GM23338 (cell line): ENCODE results near the gene ENDOV. TPM values are rescaled to one million over a fixed set of nuclear protein-coding genes. Genes with fewer than 3 reads are reported as not detected.

Experiments used
- ATAC-seq: fragments of 200-7000 bp; cut with Tn5 transposase; 3 replicates; pipeline ENCODE4 v1.9.1; 2020
- DNase-seq: peaks from one replicate; pipeline ENCODE4 v3.0.0-alpha.2; 2015; ENCODE audit warnings: low spot score
- H2AFZ ChIP-seq: fragments of 200-600 bp; sonication (generic); 2 replicates; pipeline ENCODE4 v1.8.0; 2016; ENCODE audit warnings: antibody characterized with exemption, mild to moderate bottlenecking, moderate library complexity
- H3F3A ChIP-seq: fragments of 200-600 bp; sonication (generic); replicated peaks from 2 replicates; pipeline ENCODE4 v1.8.0; 2017; ENCODE audit warnings: antibody characterized with exemption, mixed run types, low read depth
- H3K27ac ChIP-seq: fragments of 200-600 bp; sonication (generic); 2 replicates; pipeline ENCODE4 v1.6.1; 2016; ENCODE audit warnings: low read depth
- H3K27me3 ChIP-seq: fragments of 200-600 bp; sonication (generic); 2 replicates; pipeline ENCODE4 v1.8.0; 2016; ENCODE audit warnings: mild to moderate bottlenecking, mixed run types, moderate library complexity; ENCODE audit not compliant: insufficient read depth
- H3K36me3 ChIP-seq: fragments of 200-600 bp; sonication (generic); 2 replicates; pipeline ENCODE4 v1.8.0; 2016; ENCODE audit warnings: mild to moderate bottlenecking; ENCODE audit not compliant: insufficient read depth
- H3K4me1 ChIP-seq: fragments of 200-600 bp; sonication (generic); 2 replicates; pipeline ENCODE4 v1.8.0; 2016; ENCODE audit warnings: mild to moderate bottlenecking, moderate library complexity; ENCODE audit not compliant: insufficient read depth
- H3K4me2 ChIP-seq: fragments of 200-600 bp; sonication (generic); 2 replicates; pipeline ENCODE4 v1.7.1; 2017; ENCODE audit warnings: mixed run types
- H3K4me3 ChIP-seq: fragments of 200-600 bp; sonication (generic); 2 replicates; pipeline ENCODE4 v1.6.1; 2016; ENCODE audit warnings: mixed run types
- H3K79me2 ChIP-seq: fragments of 200-600 bp; sonication (generic); replicated peaks from 2 replicates; pipeline ENCODE4 v1.8.0; 2017; ENCODE audit warnings: mild to moderate bottlenecking; ENCODE audit not compliant: insufficient read depth
- H3K9me2 ChIP-seq: fragments of 200-600 bp; sonication (generic); 2 replicates; pipeline ENCODE4 v1.8.0; 2017; ENCODE audit not compliant: insufficient read depth
- H4K20me1 ChIP-seq: fragments of 200-600 bp; sonication (generic); replicated peaks from 2 replicates; pipeline ENCODE4 v1.8.0; 2017; ENCODE audit warnings: mild to moderate bottlenecking; ENCODE audit not compliant: insufficient read depth
- H3K27ac Mint-ChIP-seq: 2 replicates; pipeline ENCODE4 v1.8.0; 2020; ENCODE audit warnings: inconsistent platforms, mild to moderate bottlenecking, moderate library complexity, mixed read lengths
- H3K27me3 Mint-ChIP-seq: 3 replicates; pipeline ENCODE4 v1.8.0; 2022; ENCODE audit warnings: low read depth, mild to moderate bottlenecking, moderate library complexity, mixed read lengths, inconsistent platforms; ENCODE audit not compliant: insufficient read depth, poor library complexity
- H3K36me3 Mint-ChIP-seq: 3 replicates; pipeline ENCODE4 v1.8.0; 2021; ENCODE audit warnings: low read depth, mild to moderate bottlenecking, inconsistent platforms, moderate library complexity, mixed read lengths
- H3K4me1 Mint-ChIP-seq: 3 replicates; pipeline ENCODE4 v1.8.0; 2020; ENCODE audit warnings: mild to moderate bottlenecking, inconsistent platforms, mixed read lengths
- H3K4me3 Mint-ChIP-seq: 3 replicates; pipeline ENCODE4 v1.8.0; 2021; ENCODE audit warnings: moderate library complexity, mild to moderate bottlenecking, inconsistent platforms, mixed read lengths
- H3K9me3 Mint-ChIP-seq: 3 replicates; pipeline ENCODE4 v1.8.0; 2020; ENCODE audit warnings: moderate library complexity, mild to moderate bottlenecking, inconsistent platforms, mixed read lengths
- EZH2 ChIP-seq: fragments of 200-600 bp; sonication (generic); IDR thresholded peaks from one replicate; pipeline ENCODE4 v1.8.0; 2017; ENCODE audit warnings: antibody characterized with exemption, mild to moderate bottlenecking, low read depth; ENCODE audit not compliant: unreplicated experiment
- EZH2phosphoT487 ChIP-seq: fragments of 200-600 bp; sonication (generic); IDR thresholded peaks from one replicate; pipeline ENCODE4 v1.8.1; 2018; ENCODE audit warnings: antibody characterized with exemption; ENCODE audit not compliant: unreplicated experiment
- JUNB ChIP-seq: IDR thresholded peaks from one replicate; pipeline ENCODE4 v1.6.1; 2016; ENCODE audit warnings: antibody characterized with exemption; ENCODE audit not compliant: unreplicated experiment
- NANOG ChIP-seq: IDR thresholded peaks from 2 replicates; pipeline ENCODE4 v1.6.1; 2016; ENCODE audit warnings: antibody characterized with exemption, borderline replicate concordance
- POLR2AphosphoS5 ChIP-seq: IDR thresholded peaks from 2 replicates; pipeline ENCODE4 v1.6.1; 2016; ENCODE audit warnings: antibody characterized with exemption, low read depth
- STAT1 ChIP-seq: IDR thresholded peaks from one replicate; pipeline ENCODE4 v1.6.1; 2016; ENCODE audit warnings: antibody characterized with exemption; ENCODE audit not compliant: unreplicated experiment
- ZNF114 ChIP-seq: fragments of 250-450 bp; sonication (Bioruptor Pico); IDR thresholded peaks from 2 replicates; pipeline ENCODE4 v1.5.0; 2020; ENCODE audit warnings: mild to moderate bottlenecking, moderate library complexity
- polyA plus RNA-seq: library from polyadenylated mRNA; unstranded; fragments of >200 nt; fragmentation: Nextera tagmentation; extraction: Ambion mirVana; gene quantifications from 2 replicates; pipeline ENCODE4 v1.2.1, GENCODE V29; 2016
- total RNA-seq: library from RNA; depleted of rRNA; stranded (reverse); fragments of >200 nt; shearing (Covaris generic); gene quantifications from 2 replicates; pipeline ENCODE4 v1.2.3, GENCODE V29; 2014
- TF ChIP-seq, protein P1 (sequence below): IDR thresholded peaks from one replicate; pipeline ENCODE4 v1.6.1; 2018; ENCODE audit warnings: antibody characterized with exemption; ENCODE audit not compliant: unreplicated experiment
- TF ChIP-seq, protein P2 (sequence below): IDR thresholded peaks from 2 replicates; pipeline ENCODE4 v1.6.1; 2016; ENCODE audit warnings: antibody characterized with exemption
- TF ChIP-seq, protein P3 (sequence below), 2 experiments: fragments of 200-600 bp in 1 of 2; sonication (generic) in 1 of 2; conservative IDR thresholded peaks; 2 replicates each; pipeline versions ENCODE4 v1.5.1 to v1.6.1; 2016 to 2017; ENCODE audit warnings: antibody characterized with exemption in 2 of 2, low read depth in 2 of 2, mild to moderate bottlenecking in 2 of 2, moderate library complexity in 1 of 2

The ENDOV gene
- total and polyA plus RNA-seq, 2 experiments from 2014 or later, result 11.5 to 16.1 TPM

DNA sequence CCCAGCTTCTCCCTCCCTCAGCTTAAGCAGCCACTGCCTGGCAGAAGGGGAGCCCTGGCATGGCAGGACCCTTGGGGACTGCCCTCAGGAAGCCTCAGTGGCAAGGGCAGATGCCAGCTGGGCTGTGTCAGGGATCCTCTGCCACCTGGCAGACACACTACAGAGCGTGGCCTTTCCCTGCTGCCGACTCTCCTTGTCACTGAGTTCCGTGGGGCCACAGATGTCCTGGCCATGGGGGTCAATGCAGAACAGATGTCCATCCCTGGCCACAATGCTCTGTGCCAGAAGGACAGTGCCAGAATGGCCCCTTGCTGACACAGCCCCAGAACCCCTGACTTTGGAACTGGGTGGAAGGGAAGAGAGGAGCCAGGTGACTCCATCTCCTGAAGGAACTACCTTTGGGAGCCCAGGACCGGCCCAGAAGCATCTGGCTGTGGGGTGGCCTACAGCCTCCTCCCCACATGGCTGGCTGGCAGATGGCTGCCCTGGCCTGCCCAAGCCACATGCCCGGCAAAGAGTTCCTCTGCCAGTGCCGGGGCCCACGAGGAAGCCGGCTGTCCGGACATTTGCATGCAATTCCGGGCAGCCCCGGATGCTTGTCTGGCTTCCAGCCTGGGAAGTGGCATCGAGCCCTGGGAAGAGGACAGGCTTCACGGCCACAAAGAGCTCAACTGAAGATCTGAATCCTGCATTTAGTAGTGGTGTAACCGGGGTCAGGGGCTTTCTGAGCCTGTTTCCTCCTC is 37.4 kb downstream of the ENDOV start (continued):
- TF ChIP-seq, protein P1, sequence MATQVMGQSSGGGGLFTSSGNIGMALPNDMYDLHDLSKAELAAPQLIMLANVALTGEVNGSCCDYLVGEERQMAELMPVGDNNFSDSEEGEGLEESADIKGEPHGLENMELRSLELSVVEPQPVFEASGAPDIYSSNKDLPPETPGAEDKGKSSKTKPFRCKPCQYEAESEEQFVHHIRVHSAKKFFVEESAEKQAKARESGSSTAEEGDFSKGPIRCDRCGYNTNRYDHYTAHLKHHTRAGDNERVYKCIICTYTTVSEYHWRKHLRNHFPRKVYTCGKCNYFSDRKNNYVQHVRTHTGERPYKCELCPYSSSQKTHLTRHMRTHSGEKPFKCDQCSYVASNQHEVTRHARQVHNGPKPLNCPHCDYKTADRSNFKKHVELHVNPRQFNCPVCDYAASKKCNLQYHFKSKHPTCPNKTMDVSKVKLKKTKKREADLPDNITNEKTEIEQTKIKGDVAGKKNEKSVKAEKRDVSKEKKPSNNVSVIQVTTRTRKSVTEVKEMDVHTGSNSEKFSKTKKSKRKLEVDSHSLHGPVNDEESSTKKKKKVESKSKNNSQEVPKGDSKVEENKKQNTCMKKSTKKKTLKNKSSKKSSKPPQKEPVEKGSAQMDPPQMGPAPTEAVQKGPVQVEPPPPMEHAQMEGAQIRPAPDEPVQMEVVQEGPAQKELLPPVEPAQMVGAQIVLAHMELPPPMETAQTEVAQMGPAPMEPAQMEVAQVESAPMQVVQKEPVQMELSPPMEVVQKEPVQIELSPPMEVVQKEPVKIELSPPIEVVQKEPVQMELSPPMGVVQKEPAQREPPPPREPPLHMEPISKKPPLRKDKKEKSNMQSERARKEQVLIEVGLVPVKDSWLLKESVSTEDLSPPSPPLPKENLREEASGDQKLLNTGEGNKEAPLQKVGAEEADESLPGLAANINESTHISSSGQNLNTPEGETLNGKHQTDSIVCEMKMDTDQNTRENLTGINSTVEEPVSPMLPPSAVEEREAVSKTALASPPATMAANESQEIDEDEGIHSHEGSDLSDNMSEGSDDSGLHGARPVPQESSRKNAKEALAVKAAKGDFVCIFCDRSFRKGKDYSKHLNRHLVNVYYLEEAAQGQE, result no peak
- TF ChIP-seq NANOG, result no peak

DNA sequence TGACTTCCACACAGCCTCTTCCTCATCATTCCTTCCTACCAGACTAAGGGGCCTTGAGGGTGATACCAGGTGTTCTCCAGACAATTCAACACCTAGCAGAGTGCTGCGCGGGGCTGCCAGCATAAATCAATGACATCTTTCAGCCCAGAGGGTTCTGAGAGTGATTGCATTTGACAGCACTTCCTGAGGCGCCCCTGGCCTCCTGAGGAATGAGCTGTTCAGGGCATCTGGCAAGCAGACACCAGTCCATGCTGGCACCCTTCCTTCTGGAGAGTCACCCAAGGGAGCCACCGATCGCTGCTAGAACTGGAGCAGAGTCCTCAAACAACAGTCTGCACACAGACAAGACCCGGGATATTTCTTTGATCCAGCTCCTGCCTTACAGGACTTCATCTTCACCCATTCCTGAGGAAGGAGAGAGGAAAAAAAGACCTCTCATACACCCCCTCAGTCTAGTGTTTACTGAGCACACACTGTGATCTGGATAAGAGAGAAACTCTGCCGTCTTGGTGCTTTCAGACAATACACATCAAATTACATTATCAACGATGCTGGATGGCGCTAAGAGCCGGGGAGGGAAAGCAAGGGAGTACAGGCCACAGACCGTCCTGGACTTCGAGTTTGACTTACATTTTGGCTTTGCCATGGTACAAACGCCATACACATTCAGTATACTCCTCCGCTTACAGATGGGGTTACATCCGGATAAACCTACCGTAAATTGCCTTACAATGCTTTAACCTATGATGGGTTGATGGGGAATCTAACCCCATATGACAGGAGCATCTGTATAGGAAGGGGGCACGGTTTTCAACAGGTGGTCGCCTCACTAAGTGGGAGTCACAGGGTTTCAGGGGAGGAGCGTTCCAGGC is 38.4 kb downstream of the ENDOV start:
- peaks cover 24% of the 10 kb centered on the region for H3K27me3 Mint-ChIP-seq
- TF ChIP-seq, protein P2, sequence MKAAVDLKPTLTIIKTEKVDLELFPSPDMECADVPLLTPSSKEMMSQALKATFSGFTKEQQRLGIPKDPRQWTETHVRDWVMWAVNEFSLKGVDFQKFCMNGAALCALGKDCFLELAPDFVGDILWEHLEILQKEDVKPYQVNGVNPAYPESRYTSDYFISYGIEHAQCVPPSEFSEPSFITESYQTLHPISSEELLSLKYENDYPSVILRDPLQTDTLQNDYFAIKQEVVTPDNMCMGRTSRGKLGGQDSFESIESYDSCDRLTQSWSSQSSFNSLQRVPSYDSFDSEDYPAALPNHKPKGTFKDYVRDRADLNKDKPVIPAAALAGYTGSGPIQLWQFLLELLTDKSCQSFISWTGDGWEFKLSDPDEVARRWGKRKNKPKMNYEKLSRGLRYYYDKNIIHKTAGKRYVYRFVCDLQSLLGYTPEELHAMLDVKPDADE, result no peak
- TF ChIP-seq ZNF114 (CRISPR knock-in tag), result no peak
- TF ChIP-seq JUNB, result no peak
- no peak for TF ChIP-seq POLR2AphosphoS5
- TF ChIP-seq NANOG, result no peak
- no peak for TF ChIP-seq EZH2
- TF ChIP-seq EZH2phosphoT487, result no peak
- TF ChIP-seq, protein P3, sequence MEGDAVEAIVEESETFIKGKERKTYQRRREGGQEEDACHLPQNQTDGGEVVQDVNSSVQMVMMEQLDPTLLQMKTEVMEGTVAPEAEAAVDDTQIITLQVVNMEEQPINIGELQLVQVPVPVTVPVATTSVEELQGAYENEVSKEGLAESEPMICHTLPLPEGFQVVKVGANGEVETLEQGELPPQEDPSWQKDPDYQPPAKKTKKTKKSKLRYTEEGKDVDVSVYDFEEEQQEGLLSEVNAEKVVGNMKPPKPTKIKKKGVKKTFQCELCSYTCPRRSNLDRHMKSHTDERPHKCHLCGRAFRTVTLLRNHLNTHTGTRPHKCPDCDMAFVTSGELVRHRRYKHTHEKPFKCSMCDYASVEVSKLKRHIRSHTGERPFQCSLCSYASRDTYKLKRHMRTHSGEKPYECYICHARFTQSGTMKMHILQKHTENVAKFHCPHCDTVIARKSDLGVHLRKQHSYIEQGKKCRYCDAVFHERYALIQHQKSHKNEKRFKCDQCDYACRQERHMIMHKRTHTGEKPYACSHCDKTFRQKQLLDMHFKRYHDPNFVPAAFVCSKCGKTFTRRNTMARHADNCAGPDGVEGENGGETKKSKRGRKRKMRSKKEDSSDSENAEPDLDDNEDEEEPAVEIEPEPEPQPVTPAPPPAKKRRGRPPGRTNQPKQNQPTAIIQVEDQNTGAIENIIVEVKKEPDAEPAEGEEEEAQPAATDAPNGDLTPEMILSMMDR (conservative IDR thresholded peaks at IDR 0.05; ENCODE audit: low read depth in 2 of 2), result no peak
- TF ChIP-seq STAT1, result no peak

More for the DNA sequence above, 38.4 kb downstream of the ENDOV start:
- H2AFZ ChIP-seq, result no peak overlapping the region
- ATAC-seq (no peak), DNase-seq (no peak)
- H3K79me2 ChIP-seq, result no peaks in the 10 kb centered on the region
- H4K20me1 ChIP-seq, result no peaks in the 10 kb centered on the region
- Mint-ChIP-seq H3K36me3 (no peaks in the 10 kb centered on the region; the same call in 2 of the 3 replicates), H3K27ac (peak overlapping the region; percentile 99), H3K9me3 (peaks cover 3% of the 10 kb centered on the region), H3K4me3 (peak overlapping the region; percentile 95), H3K4me1 (peaks cover 10% of the 10 kb centered on the region)
- 0 out of 2 replicates have a peak, but pooled peaks cover 4% of the 10 kb centered on the region for H3F3A ChIP-seq
- no peaks in the 10 kb centered on the region for H3K27me3 ChIP-seq
- H3K4me2 ChIP-seq, result peak overlapping the region; percentile 92; the same call in 1 of the 2 replicates
- H3K4me3 ChIP-seq, result peak overlapping the region; percentile 87; the same call in 1 of the 2 replicates
- peaks cover 4% of the 10 kb centered on the region; the same call in 1 of the 2 replicates for H3K4me1 ChIP-seq
- H3K27ac ChIP-seq, result no peak overlapping the region
- H3K36me3 ChIP-seq, result no peaks in the 10 kb centered on the region
- H3K9me2 ChIP-seq, result no peaks in the 10 kb centered on the region
